Activated naive CD8-positive, alpha-beta T cell (primary cell): ENCODE results near the gene HSD11B1.
"Not testable (repeated sequence)": the region's sequence is repeated elsewhere in the genome, so short reads cannot be mapped to it uniquely, and the experiment has no call there.

ENCODE experiments used
- H3K27ac Mint-ChIP-seq: one replicate; pipeline ENCODE4 v1.8.0; 2021; ENCODE audit warnings: mixed read lengths
- H3K27me3 Mint-ChIP-seq: one replicate; pipeline ENCODE4 v1.8.0; 2021; ENCODE audit warnings: mixed read lengths
- H3K36me3 Mint-ChIP-seq: one replicate; pipeline ENCODE4 v1.8.0; 2021; ENCODE audit warnings: mixed read lengths
- H3K4me1 Mint-ChIP-seq: one replicate; pipeline ENCODE4 v1.8.0; 2021; ENCODE audit warnings: low read depth, mixed read lengths
- H3K4me3 Mint-ChIP-seq: one replicate; pipeline ENCODE4 v1.8.0; 2021; ENCODE audit warnings: mild to moderate bottlenecking, mixed read lengths
- H3K9me3 Mint-ChIP-seq: one replicate; pipeline ENCODE4 v1.8.0; 2021; ENCODE audit warnings: low read depth, mixed read lengths

Gene HSD11B1

GRCh38 chr1:209675565-209676154, 29.0 kb upstream of the HSD11B1 start:
- Mint-ChIP-seq H3K27ac (no peak overlapping the region), H3K9me3 (no peaks in the 10 kb centered on the region), H3K4me3 (peak overlapping the region; percentile 77), H3K4me1 (peaks cover 38% of the 10 kb centered on the region), H3K36me3 (no peaks in the 10 kb centered on the region), H3K27me3 (peaks cover 23% of the 10 kb centered on the region)

- H3K9me3 Mint-ChIP-seq: no peaks in the 10 kb centered on the region
- H3K4me3 Mint-ChIP-seq: no peak overlapping the region
- peaks cover 24% of the 10 kb centered on the region for H3K4me1 Mint-ChIP-seq
- peaks cover 27% of the 10 kb centered on the region for H3K27me3 Mint-ChIP-seq
- H3K27ac Mint-ChIP-seq: no peak overlapping the region
- peaks cover 2% of the 10 kb centered on the region for H3K36me3 Mint-ChIP-seq
Observed at GRCh38 chr1:209678981-209679539, 25.6 kb upstream of the HSD11B1 start.

DNA sequence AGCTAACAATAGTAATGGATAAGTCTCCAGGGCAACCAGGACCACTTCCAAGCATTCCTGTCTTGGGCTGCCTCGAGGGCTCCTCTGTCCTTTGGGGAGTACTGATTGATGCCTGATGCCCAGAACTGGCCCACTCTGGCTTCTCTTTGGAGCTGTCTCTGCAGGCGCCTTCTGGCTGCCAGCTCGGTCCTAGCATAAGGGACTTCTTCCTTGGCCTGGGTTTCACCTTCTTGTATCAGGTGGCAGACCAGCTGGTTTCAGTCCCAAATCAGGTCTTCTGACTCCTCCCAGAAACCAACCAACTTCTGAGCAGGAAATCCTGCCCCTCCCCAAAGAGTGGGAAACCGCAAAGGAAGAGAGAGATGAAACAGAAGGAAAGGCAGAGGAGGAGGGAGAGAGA, 18.8 kb upstream of the HSD11B1 start:
- H3K4me1 Mint-ChIP-seq: peaks cover 35% of the 10 kb centered on the region
- H3K36me3 Mint-ChIP-seq: peaks cover 2% of the 10 kb centered on the region
- H3K27ac Mint-ChIP-seq: no peak overlapping the region
- peak overlapping the region; percentile 40 for H3K4me3 Mint-ChIP-seq
- H3K9me3 Mint-ChIP-seq: no peaks in the 10 kb centered on the region
- H3K27me3 Mint-ChIP-seq: peaks cover 4% of the 10 kb centered on the region

DNA sequence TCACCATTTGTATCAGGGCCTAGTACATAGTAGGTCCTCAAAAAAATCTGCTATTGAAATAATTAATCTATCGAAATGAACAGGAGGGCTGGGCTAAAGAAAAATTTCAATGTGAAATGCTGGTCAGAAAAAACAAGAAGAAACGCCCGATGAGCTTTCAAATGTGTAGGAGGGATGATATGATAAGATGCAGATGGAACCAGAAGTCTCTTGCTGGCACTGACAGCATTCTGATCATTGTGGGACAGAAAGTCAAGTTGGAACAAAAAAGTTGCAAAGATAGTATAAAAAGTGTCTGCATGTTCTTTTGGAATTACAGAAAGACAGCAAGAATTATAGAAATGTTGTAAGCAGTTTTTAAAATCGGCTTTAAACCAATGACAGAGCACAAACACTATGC, 18.3 kb upstream of the HSD11B1 start:
- Mint-ChIP-seq H3K27ac (no peak overlapping the region), H3K36me3 (no peaks in the 10 kb centered on the region), H3K4me3 (peak overlapping the region; percentile 33), H3K4me1 (peaks cover 35% of the 10 kb centered on the region), H3K27me3 (peaks cover 2% of the 10 kb centered on the region), H3K9me3 (no peaks in the 10 kb centered on the region)

- H3K27ac Mint-ChIP-seq: peak overlapping the region; percentile 11
- H3K36me3 Mint-ChIP-seq: no peaks in the 10 kb centered on the region
- no peaks in the 10 kb centered on the region for H3K27me3 Mint-ChIP-seq
- no peak overlapping the region for H3K4me3 Mint-ChIP-seq
- H3K4me1 Mint-ChIP-seq: peaks cover 40% of the 10 kb centered on the region
- no peaks in the 10 kb centered on the region for H3K9me3 Mint-ChIP-seq
Observed at GRCh38 chr1:209688746-209689234, 15.9 kb upstream of the HSD11B1 start.

GRCh38 chr1:209689477-209689876, 15.2 kb upstream of the HSD11B1 start:
- Mint-ChIP-seq H3K4me1 (peaks cover 40% of the 10 kb centered on the region), H3K27me3 (no peaks in the 10 kb centered on the region), H3K9me3 (no peaks in the 10 kb centered on the region), H3K36me3 (no peaks in the 10 kb centered on the region), H3K27ac (no peak overlapping the region), H3K4me3 (no peak overlapping the region)

GRCh38 chr1:209691237-209691636, 13.4 kb upstream of the HSD11B1 start:
- H3K4me3 Mint-ChIP-seq: no peak overlapping the region
- peaks cover 26% of the 10 kb centered on the region for H3K4me1 Mint-ChIP-seq
- H3K9me3 Mint-ChIP-seq: no peaks in the 10 kb centered on the region
- H3K27ac Mint-ChIP-seq: no peak overlapping the region
- H3K27me3 Mint-ChIP-seq: no peaks in the 10 kb centered on the region
- H3K36me3 Mint-ChIP-seq: no peaks in the 10 kb centered on the region

GRCh38 chr1:209692296-209692695, 12.3 kb upstream of the HSD11B1 start:
- peaks cover 24% of the 10 kb centered on the region for H3K4me1 Mint-ChIP-seq
- no peak overlapping the region for H3K4me3 Mint-ChIP-seq
- no peaks in the 10 kb centered on the region for H3K27me3 Mint-ChIP-seq
- H3K9me3 Mint-ChIP-seq: no peaks in the 10 kb centered on the region
- H3K36me3 Mint-ChIP-seq: no peaks in the 10 kb centered on the region
- H3K27ac Mint-ChIP-seq: no peak overlapping the region

- no peaks in the 10 kb centered on the region for H3K36me3 Mint-ChIP-seq
- H3K9me3 Mint-ChIP-seq: no peaks in the 10 kb centered on the region
- no peaks in the 10 kb centered on the region for H3K27me3 Mint-ChIP-seq
- peaks cover 20% of the 10 kb centered on the region for H3K4me1 Mint-ChIP-seq
- no peak overlapping the region for H3K4me3 Mint-ChIP-seq
- no peak overlapping the region for H3K27ac Mint-ChIP-seq
Observed at GRCh38 chr1:209692745-209693504, 11.7 kb upstream of the HSD11B1 start.

DNA sequence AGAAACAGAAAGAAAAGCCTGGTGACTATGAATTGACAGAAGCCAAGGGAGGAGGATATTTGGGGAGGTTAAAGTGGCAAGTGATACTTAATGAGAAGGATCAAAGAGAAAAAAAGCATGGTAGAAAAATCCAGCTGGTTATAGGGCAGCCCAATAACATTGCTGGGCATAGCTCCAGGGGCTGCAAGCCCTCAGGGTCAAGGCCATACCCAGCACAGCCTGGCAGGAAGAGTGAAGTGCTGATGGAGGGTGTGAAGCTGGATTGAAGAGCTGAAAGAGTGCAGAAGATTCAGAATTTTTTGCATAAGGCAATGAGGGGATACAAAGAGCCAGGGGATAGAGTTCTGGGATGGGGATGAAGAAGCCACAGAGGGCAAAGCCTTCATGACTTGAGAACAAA, 8.0 kb upstream of the HSD11B1 start:
- Mint-ChIP-seq H3K4me3 (no peak overlapping the region), H3K36me3 (peaks cover 5% of the 10 kb centered on the region), H3K27ac (no peak overlapping the region), H3K9me3 (no peaks in the 10 kb centered on the region), H3K27me3 (no peaks in the 10 kb centered on the region), H3K4me1 (peaks cover 16% of the 10 kb centered on the region)

DNA sequence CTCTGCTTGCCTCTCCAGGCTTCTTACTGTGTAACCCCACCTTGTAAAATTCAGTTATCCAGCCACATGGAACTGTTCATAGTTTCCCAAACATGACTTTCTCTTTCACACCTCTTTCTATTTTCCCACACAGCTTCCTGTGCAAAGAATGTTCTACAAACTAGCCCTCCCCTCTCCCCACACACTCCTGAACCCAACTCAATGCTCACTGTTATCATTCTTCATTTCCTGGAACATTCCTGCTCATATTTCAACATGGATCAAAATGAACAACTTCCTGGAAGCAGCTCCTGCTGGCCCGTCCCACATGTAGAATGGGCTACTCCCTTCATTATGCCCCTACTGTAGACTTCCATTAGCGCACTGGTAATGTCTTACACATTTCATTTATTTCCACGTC, 7.5 kb upstream of the HSD11B1 start:
- no peak overlapping the region for H3K27ac Mint-ChIP-seq
- H3K27me3 Mint-ChIP-seq: no peaks in the 10 kb centered on the region
- H3K4me1 Mint-ChIP-seq: peaks cover 16% of the 10 kb centered on the region

GRCh38 chr1:209700686-209701085, 4.0 kb upstream of the HSD11B1 start:
- H3K9me3 Mint-ChIP-seq, H3K4me3 Mint-ChIP-seq, H3K36me3 Mint-ChIP-seq, H3K27me3 Mint-ChIP-seq: not testable (repeated sequence)
- peak overlapping the region; percentile 19 for H3K27ac Mint-ChIP-seq
- H3K4me1 Mint-ChIP-seq: peaks cover 23% of the 10 kb centered on the region

More for the DNA sequence above, 7.5 kb upstream of the HSD11B1 start:
- Mint-ChIP-seq H3K4me3 (no peak overlapping the region), H3K36me3 (peaks cover 5% of the 10 kb centered on the region), H3K9me3 (no peaks in the 10 kb centered on the region)

- Mint-ChIP-seq H3K9me3 (no peaks in the 10 kb centered on the region), H3K36me3 (peaks cover 8% of the 10 kb centered on the region), H3K27me3 (no peaks in the 10 kb centered on the region), H3K4me1 (peaks cover 15% of the 10 kb centered on the region), H3K27ac (no peak overlapping the region), H3K4me3 (no peak overlapping the region)
Observed at GRCh38 chr1:209702832-209703231, 1.8 kb upstream of the HSD11B1 start.

GRCh38 chr1:209703834-209704504, 677 bp upstream of the HSD11B1 start:
- Mint-ChIP-seq H3K9me3 (no peaks in the 10 kb centered on the region), H3K27me3 (no peaks in the 10 kb centered on the region), H3K27ac (peak overlapping the region; percentile 13), H3K4me3 (no peak overlapping the region), H3K4me1 (peaks cover 15% of the 10 kb centered on the region), H3K36me3 (peaks cover 5% of the 10 kb centered on the region)

GRCh38 chr1:209705033-209705598, 470 bp downstream of the HSD11B1 start:
- H3K4me1 Mint-ChIP-seq: peaks cover 17% of the 10 kb centered on the region
- no peak overlapping the region for H3K27ac Mint-ChIP-seq
- no peaks in the 10 kb centered on the region for H3K27me3 Mint-ChIP-seq
- no peak overlapping the region for H3K4me3 Mint-ChIP-seq
- H3K36me3 Mint-ChIP-seq: peaks cover 3% of the 10 kb centered on the region
- H3K9me3 Mint-ChIP-seq: no peaks in the 10 kb centered on the region
